Fibroblast of skin of abdomen (primary cell): Measurements from ENCODE around the gene ITPKB.
"Not testable (repeated sequence)": the region's sequence is repeated elsewhere in the genome, so short reads cannot be mapped to it uniquely, and the experiment has no call there.

Source experiments
- DNase-seq: peaks from one replicate; pipeline ENCODE4 v3.0.0-alpha.2; 2013

The ITPKB gene

DNA sequence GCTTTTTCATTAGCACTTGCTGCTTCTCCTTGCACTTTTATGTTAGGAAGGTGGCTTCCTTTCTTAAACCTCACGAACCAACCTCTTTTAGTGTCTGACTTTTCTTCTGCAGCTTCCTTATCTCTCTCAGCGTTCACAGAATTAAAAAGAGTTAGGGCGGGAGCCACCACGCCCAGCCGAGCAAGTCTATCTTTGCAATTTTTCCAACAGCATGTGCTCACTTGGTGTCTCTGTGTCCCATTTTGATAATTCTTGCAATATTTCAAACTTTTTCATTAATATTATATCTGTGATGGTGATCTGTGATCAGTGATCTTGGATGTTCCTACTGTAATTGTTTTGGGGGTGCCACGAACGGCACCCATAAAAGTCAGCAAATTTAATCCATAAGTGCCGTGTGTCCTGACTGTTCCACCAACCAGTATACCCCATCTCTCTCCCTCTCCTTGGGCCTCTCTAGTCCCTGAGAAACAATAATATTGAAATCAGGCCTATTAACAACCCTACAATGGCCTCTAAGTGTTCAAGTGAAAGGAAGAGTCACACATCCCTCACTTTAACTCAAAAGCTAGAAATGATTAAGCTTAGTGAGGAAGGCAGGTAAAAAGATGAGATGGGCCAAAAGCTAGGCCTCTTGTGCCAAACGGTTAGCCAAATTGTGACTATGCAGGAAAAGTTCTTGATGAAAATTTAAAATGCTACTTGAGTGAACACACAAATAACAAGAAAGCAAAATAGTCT is 15.9 kb upstream of the ITPKB start:
- no peak for DNase-seq

- DNase-seq, result no peak
Measured at GRCh38 chr1:226754097-226754496, 15.0 kb upstream of the ITPKB start.

DNA sequence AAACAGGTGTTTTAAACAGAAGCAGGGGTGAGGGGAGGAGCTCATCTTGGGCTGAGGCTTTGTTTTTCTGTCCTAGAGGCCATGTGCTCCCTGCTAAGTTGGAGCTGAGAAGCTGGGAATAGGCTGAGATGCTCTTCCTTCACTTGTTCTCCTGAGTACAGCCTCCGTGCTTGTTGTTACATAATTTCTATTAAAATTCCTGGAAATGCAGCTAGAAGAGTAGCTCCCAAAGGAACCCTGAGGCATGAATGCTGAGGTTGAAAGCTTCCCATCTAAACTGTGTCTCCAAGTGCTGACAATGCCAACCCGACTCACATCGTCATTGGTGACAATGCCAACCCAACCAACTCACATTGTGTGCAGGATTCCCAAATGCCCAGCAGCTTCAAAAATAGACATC is 12.6 kb upstream of the ITPKB start:
- DNase-seq, result no peak

DNA sequence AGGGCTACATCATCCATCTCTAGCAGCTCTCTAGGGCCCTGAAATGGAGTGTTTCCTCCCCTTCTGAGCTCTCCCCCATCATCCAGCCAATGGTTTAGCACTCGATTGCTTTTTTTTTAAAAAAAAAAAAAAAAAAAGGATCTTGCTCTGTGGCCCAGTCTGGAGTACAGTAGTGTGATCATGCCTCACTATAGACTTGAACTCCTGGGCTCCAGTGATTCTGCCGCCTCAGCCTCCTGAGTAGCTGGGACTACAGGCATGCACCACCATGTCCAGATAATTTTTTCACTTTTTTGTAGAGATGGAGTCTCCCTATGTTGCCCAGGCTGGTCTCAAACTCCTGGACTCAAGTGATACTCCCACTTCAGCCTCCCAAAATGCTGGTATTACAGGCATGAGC is 12.1 kb upstream of the ITPKB start:
- DNase-seq, result no peak

DNA sequence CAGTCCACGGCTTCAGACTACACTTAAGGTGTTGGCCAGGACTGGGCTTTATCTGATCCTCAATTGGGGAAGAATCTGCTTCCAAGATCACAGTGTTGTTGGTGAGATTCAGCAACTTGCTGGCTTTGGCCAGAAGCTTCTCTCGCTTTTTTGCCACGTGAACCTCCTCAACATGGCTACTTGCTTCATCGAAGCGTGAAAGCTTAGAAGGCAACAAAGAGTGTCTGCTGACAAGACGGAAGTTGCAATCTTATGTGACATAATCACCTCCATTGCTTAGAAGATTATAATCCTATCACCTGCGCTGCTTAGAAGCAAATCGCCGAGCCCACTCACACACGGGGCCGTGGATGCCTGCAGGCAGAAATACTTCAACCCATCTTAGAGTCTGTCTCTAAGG is 10.4 kb upstream of the ITPKB start:
- DNase-seq, result no peak

GRCh38 chr1:226748306-226748705 is 9.2 kb upstream of the ITPKB start:
- DNase-seq, result no peak

DNA sequence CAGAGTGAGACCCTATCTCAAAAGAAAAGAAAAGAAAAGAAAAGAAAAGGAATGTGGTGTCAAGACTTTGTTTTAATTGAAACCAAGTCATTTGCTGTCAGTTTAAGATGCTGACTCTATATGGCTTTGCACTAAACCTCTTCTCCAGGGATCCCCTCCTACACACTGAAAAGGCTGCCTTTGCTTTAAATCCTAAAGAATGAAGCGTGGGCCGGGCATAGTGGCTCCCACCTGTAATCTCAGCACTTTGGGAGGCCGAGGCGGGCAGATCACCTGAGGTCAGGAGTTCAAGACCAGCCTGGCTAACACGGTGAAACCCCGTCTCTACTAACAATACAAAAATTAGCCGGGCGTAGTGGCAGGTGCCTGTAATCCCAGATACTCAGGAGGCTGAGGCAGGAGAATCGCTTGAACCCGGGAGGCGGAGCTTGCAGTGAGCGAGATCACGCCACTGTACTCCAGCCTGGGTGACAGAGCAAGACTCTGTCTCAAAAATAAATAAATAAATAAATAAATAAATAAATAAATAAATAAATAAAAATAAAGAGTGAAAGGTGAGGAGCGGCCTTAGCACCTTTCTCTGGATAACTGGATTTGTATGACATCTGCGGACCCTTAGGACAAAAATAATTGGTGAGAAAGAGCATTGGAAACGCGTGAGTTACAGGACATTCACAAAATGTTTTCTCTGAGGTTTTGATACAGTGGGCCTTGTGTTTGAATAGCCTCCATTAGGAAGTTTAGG is 8.6 kb upstream of the ITPKB start:
- not testable (repeated sequence) for DNase-seq

- no peak for DNase-seq
Measured at GRCh38 chr1:226743259-226743658, 4.2 kb upstream of the ITPKB start.

- no peak for DNase-seq
Measured at GRCh38 chr1:226741009-226741408, 1.9 kb upstream of the ITPKB start.

- DNase-seq, result no peak
Measured at GRCh38 chr1:226739696-226740065, 599 bp upstream of the ITPKB start.

DNA sequence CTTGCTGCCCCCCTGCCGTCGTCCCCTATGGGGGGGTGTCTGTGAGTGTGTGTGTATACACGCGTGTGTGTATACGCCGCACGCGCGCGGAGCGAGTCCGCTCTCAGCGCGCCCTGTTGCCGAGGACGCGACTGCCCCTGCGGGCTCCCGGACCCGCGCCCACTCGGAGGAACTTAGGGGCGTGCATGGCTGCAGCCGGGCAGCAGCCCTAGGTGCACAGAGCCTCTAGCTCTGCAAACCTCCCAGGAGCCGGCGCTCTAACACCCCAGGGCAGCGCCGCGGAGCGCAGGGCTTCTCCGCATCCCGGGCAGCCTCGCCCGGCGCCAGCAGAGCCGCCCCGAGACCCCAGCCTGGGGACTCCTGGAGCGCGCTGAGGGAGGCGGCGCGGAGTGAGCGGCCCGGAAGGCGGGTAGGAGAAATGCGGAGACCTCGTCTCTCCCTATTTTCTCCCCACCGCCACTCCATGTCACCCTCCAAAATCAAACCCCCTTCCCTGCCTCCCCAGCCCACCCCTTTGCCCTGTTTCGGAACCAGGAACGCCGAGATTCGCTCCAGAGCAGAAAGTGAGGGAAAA is 574 bp downstream of the ITPKB start:
- DNase-seq, result peak; percentile 20

GRCh38 chr1:226737819-226738420 is 1.2 kb downstream of the ITPKB start:
- peak; percentile 31 for DNase-seq

GRCh38 chr1:226736908-226737818 is 1.9 kb downstream of the ITPKB start:
- peak; percentile 41 for DNase-seq

- no peak for DNase-seq
Measured at GRCh38 chr1:226736001-226736907, 2.8 kb downstream of the ITPKB start.

GRCh38 chr1:226735576-226735975 is 3.5 kb downstream of the ITPKB start:
- DNase-seq, result no peak

DNA sequence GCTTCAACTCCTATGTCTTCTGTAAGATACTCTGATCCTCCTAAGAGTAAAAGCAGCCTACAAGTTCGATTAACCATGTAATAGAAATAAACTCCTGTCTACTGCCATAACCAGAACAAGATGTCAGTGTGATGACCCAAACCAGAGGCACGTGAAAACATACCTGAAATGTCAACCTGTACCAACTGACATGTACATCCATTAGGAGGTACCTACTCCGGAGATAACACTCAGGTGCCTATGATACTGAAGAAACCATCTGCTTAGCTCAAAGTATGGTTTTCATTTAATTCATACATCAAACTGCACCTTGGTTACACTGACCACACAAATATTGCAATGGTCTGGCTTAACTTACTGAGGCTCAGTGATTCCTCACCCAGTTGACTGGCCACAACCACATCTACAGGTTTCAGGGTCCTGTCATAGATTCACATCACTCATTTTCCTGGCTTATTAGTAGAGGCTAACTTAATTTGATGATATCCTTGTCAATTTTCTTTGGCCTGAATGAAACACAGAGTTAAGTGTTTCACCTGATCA is 4.4 kb downstream of the ITPKB start:
- no peak for DNase-seq

DNA sequence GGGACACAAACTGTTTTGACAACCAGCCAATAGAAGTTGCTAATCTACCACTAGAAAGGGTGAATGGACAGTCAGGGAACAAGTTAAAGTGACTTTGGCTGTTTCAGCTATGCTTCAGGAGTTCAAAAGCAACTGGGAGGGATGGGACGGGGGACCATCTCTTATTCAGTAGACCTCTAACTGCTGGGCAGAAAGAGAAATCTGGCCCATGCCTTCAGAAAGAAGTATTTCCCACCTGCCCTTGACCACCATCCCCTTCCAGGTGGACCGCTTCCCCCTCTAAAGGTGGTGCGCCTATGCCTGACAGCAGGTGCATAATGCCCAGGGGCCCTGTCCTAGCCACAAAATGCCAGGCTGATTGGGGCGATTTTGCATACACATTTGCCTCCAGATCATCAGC is 5.2 kb downstream of the ITPKB start:
- no peak for DNase-seq

GRCh38 chr1:226733304-226733703 is 5.8 kb downstream of the ITPKB start:
- DNase-seq, result no peak

DNA sequence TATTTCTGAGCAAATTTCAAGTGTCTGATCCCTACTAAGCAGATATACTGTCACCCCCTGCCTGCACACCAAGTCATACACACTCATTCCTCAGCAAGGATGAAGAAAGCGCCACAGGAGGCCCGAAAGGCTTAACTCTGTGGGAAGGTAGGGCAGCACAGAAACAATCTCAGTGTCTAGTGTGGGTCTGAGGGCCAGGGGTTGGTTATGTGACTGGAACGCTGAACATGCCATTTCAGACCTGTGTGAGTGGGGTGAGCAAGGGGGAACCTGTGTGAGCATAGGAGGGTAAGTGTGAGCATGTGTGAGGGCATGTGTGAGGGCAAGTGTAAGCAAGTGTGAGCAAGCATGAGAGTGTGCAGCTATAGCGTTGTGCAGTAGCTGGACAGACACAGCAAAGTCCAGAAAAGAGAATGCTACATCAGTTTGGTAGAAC is 6.2 kb downstream of the ITPKB start:
- no peak for DNase-seq

DNA sequence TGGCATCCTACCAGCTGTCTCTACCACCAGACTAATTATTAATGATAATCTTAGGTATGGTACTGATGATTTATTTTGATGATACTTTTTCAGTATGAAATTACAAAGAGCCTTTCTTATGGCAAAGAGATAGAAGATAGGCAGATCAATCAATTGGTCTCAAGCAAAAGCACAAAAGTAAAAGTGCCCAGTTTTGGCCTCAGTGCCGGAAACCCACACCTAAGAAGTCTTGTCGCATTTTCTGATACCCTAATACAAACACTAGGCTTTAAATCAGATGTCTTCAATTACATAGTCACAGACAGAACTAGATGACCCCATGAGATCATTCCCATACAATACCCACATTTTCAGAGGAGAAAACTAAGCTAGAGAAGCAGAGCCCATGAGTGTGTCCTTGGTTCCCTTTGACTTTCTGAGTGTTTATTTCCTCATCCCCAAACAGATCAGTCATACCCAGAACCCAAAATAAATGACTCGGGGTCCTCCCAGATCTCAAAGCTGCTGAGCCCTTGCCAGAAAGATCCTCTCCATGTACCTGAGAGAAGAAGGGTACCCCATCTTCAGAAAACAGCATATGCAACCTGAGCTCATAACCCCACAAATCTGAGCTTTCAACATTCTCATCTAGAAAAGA is 7.7 kb downstream of the ITPKB start:
- DNase-seq, result no peak
